Endothelial cell of umbilical vein (primary cell): ENCODE results near the gene MSH3. TPM values are rescaled to one million over a fixed set of nuclear protein-coding genes. Genes with fewer than 3 reads are reported as not detected.

Source experiments
- BruUV-seq: library from RNA; stranded (reverse); fragments of 400-500 nt; replicated peaks from 2 replicates; lab custom pipeline; 2021; lab: Mats Ljungman, UMichigan
- CTCF ChIA-PET: fragments of 300-600, 350-600 bp; sonication (Branson Sonifier 250); formaldehyde crosslinking; loops from one replicate; lab custom pipeline; 2021; ENCODE audit warnings: antibody characterized with exemption, inconsistent platforms; lab: Charles Lee
- POLR2A ChIA-PET: fragments of 300-600, 350-600 bp; sonication (Branson Sonifier 250); formaldehyde crosslinking; loops from one replicate; lab custom pipeline; 2021; ENCODE audit warnings: antibody characterized with exemption, inconsistent platforms; lab: Charles Lee
- DNase-seq: peaks from one replicate; pipeline ENCODE4 v3.0.0-alpha.2; 2011; ENCODE audit warnings: low read depth, low spot score
- FAIRE-seq: peaks from 2 replicates; lab custom pipeline; 2011; peaks lifted over from hg19 to GRCh38; lab: Jason Lieb, UNC
- H2AFZ ChIP-seq: 2 replicates; pipeline ENCODE4 v1.6.0; 2012; ENCODE audit warnings: low read depth, low read length, control low read depth, inconsistent platforms
- H3K27ac ChIP-seq: 2 replicates; pipeline ENCODE4 v1.5.1; 2011; ENCODE audit warnings: low read depth, mild to moderate bottlenecking, control low read depth, low read length, moderate library complexity; ENCODE audit not compliant: insufficient read depth
- H3K27me3 ChIP-seq, 2 experiments: 2 replicates each; pipeline versions ENCODE4 v1.6.0 to v1.6.1; 2011; ENCODE audit warnings: low read length in 2 of 2, mixed read lengths in 1 of 2; ENCODE audit not compliant: control insufficient read depth in 2 of 2, insufficient read depth in 2 of 2
- H3K36me3 ChIP-seq, 2 experiments: 2 replicates in 1 of 2; 3 replicates in 1 of 2; pipeline ENCODE4 v1.5.1; 2011; ENCODE audit warnings: low read length in 2 of 2, mild to moderate bottlenecking in 1 of 2, moderate library complexity in 1 of 2; ENCODE audit not compliant: control insufficient read depth in 2 of 2, insufficient read depth in 2 of 2; ENCODE audit errors: extremely low read depth in 1 of 2
- H3K4me1 ChIP-seq: 3 replicates; pipeline ENCODE4 v1.5.1; 2011; ENCODE audit warnings: mild to moderate bottlenecking, low read length; ENCODE audit not compliant: control insufficient read depth, insufficient read depth; ENCODE audit errors: extremely low read depth
- H3K4me2 ChIP-seq: 2 replicates; pipeline ENCODE4 v1.6.1; 2011; ENCODE audit warnings: low read length, control low read depth, mixed read lengths; ENCODE audit not compliant: insufficient read depth
- H3K4me3 ChIP-seq, 3 experiments: fragments of 200-600 bp in 1 of 3; sonication (generic), shearing (Covaris generic) in 1 of 3; replicated peaks in 1 of 3; 2 replicates each; pipeline ENCODE4 v1.5.1; 2011 to 2016; ENCODE audit warnings: control low read depth in 3 of 3, low read length in 3 of 3, mild to moderate bottlenecking in 2 of 3, inconsistent platforms in 1 of 3, low read depth in 1 of 3, moderate library complexity in 1 of 3; ENCODE audit not compliant: insufficient read depth in 1 of 3
- H3K79me2 ChIP-seq: 2 replicates; pipeline ENCODE4 v1.6.0; 2012; ENCODE audit warnings: low read length, inconsistent platforms; ENCODE audit not compliant: control insufficient read depth, insufficient read depth
- H3K9ac ChIP-seq: replicated peaks from 2 replicates; pipeline ENCODE3; 2011; ENCODE audit warnings: low read length, control low read depth; ENCODE audit not compliant: insufficient read depth; ENCODE audit errors: extremely low read depth
- H3K9me1 ChIP-seq: replicated peaks from 3 replicates; pipeline ENCODE4 v1.6.0; 2011; ENCODE audit warnings: mild to moderate bottlenecking, low read length; ENCODE audit not compliant: control insufficient read depth, insufficient read depth; ENCODE audit errors: extremely low read depth
- H3K9me3 ChIP-seq: replicated peaks from 2 replicates; pipeline ENCODE4 v1.5.1; 2012; ENCODE audit warnings: low read length, inconsistent platforms; ENCODE audit not compliant: control insufficient read depth, insufficient read depth
- H4K20me1 ChIP-seq: replicated peaks from 2 replicates; pipeline ENCODE3; 2011; ENCODE audit warnings: mild to moderate bottlenecking, low read length; ENCODE audit not compliant: control insufficient read depth, insufficient read depth; ENCODE audit errors: extremely low read depth
- EZH2 ChIP-seq: IDR thresholded peaks from 2 replicates; pipeline ENCODE4 v1.6.1; 2012; ENCODE audit warnings: borderline replicate concordance, low read depth, mild to moderate bottlenecking, moderate library complexity, low read length, inconsistent platforms; ENCODE audit not compliant: severe bottlenecking
- FOS ChIP-seq: IDR thresholded peaks from 2 replicates; pipeline ENCODE4 v1.6.1; 2011; ENCODE audit warnings: mild to moderate bottlenecking, low read length, moderate library complexity, borderline replicate concordance; ENCODE audit not compliant: insufficient read depth
- GATA2 ChIP-seq: IDR thresholded peaks from 2 replicates; pipeline ENCODE4 v1.7.0; 2011; ENCODE audit warnings: low read depth, mild to moderate bottlenecking, moderate library complexity, mixed read lengths, low read length; ENCODE audit not compliant: insufficient read length, insufficient read depth
- JUN ChIP-seq: IDR thresholded peaks from 2 replicates; pipeline ENCODE4 v1.6.1; 2011; ENCODE audit warnings: borderline replicate concordance, low read depth; ENCODE audit not compliant: insufficient read length, insufficient read depth
- MAX ChIP-seq: IDR thresholded peaks from 2 replicates; pipeline ENCODE4 v1.6.1; 2011; ENCODE audit not compliant: insufficient read depth, insufficient read length
- MYC ChIP-seq: IDR thresholded peaks from one replicate; pipeline ENCODE4 v1.6.1; 2011; ENCODE audit warnings: mild to moderate bottlenecking, low read depth, low read length
- POLR2A ChIP-seq: IDR thresholded peaks from 2 replicates; pipeline ENCODE4 v1.6.1; 2012; ENCODE audit warnings: low read depth, mild to moderate bottlenecking, control low read depth, low read length
- dilution Hi-C: fragments of 300-500 bp; cut with MboI; formaldehyde crosslinking; loops from one replicate; pipeline ENCODE4 v1.15.0; 2019; ENCODE audit warnings: low sequenced_read_pairs; ENCODE audit not compliant: extremely low pct_ligation_motif_present
- intact Hi-C: fragments of 100-400 bp; cut with micrococcal nuclease; formaldehyde crosslinking; loops from one replicate; pipeline ENCODE4 v1.10.0; 2022
- polyA plus RNA-seq, 4 experiments: library from polyadenylated mRNA; depleted of rRNA in 3 of 4; stranded (reverse) in 3 of 4; unstranded in 1 of 4; fragments of >200 nt; gene quantifications; 2 replicates each; pipeline versions ENCODE4 v1.2.1 to v1.2.3, GENCODE V29; 2011 to 2012; ENCODE audit warnings: missing spikeins in 1 of 4
- total RNA-seq: library from RNA; stranded (reverse); gene quantifications from 2 replicates; pipeline ENCODE4 v1.2.3, GENCODE V29; 2021
- TF ChIP-seq, protein P1 (sequence below), 2 donors: IDR thresholded peaks; 1 replicate in 1 of 2; 2 replicates in 1 of 2; pipeline ENCODE4 v1.5.1; 2011; ENCODE audit warnings: low read length in 2 of 2, mild to moderate bottlenecking in 2 of 2, moderate library complexity in 2 of 2, control low read depth in 1 of 2, inconsistent platforms in 1 of 2, low read depth in 1 of 2; ENCODE audit not compliant: insufficient read depth in 1 of 2; ENCODE audit errors: extremely low read depth in 1 of 2

MSH3 gene
- total and polyA plus RNA-seq, 2 donors (not counting 3 experiments of a cell fraction or from before 2014, with no cell fraction given), result 2.0 to 13.0 TPM

DNA sequence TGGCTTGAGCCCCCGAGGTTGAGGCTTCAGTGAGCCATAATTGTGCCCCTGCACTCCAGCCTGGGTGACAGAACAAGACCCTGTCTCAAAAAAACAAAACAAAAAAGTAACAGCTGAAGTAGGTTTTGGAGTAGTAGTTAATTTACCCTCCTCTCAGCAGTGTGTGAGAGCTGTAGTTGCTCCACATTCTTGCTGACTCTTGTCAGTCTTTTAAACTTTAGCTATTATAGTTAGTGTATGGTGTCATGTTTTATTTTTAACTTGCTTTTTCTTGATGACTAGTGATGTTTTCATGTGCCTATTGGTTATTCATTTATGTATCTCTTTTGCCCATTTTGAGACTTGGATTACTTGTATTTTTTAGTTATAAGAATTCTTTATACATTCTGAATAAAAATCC lies 53.2 kb downstream of the MSH3 start:
- no peaks in the 10 kb centered on the region for H3K4me1 ChIP-seq
- no peaks in the 10 kb centered on the region for H3K9me3 ChIP-seq
- TF ChIP-seq EZH2 (no peak), MYC (no peak), JUN (no peak), POLR2A (no peak), FOS (no peak), GATA2 (no peak), MAX (no peak)
- TF ChIP-seq, protein P1, sequence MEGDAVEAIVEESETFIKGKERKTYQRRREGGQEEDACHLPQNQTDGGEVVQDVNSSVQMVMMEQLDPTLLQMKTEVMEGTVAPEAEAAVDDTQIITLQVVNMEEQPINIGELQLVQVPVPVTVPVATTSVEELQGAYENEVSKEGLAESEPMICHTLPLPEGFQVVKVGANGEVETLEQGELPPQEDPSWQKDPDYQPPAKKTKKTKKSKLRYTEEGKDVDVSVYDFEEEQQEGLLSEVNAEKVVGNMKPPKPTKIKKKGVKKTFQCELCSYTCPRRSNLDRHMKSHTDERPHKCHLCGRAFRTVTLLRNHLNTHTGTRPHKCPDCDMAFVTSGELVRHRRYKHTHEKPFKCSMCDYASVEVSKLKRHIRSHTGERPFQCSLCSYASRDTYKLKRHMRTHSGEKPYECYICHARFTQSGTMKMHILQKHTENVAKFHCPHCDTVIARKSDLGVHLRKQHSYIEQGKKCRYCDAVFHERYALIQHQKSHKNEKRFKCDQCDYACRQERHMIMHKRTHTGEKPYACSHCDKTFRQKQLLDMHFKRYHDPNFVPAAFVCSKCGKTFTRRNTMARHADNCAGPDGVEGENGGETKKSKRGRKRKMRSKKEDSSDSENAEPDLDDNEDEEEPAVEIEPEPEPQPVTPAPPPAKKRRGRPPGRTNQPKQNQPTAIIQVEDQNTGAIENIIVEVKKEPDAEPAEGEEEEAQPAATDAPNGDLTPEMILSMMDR (IDR thresholded peaks at IDR 0.05; ENCODE audit: extremely low read depth in 1 of 2, insufficient read depth in 1 of 2, low read depth in 1 of 2, low read length in 2 of 2), result no peak
- H2AFZ ChIP-seq, result no peak overlapping the region
- intact Hi-C loops (no loop called here), dilution Hi-C loops (no loop called here)
- H3K36me3 ChIP-seq, result no peaks in the 10 kb centered on the region
- no peak overlapping the region for H3K9ac ChIP-seq
- DNase-seq, result no peak
- H4K20me1 ChIP-seq, result no peaks in the 10 kb centered on the region
- FAIRE-seq, result no peak
- H3K9me1 ChIP-seq, result no peaks in the 10 kb centered on the region
- H3K79me2 ChIP-seq, result no peaks in the 10 kb centered on the region
- H3K4me2 ChIP-seq, result no peak overlapping the region
- H3K27me3 ChIP-seq, result no peaks in the 10 kb centered on the region
- H3K4me3 ChIP-seq, result no peak overlapping the region
- BruUV-seq, result no TSS peak
- ChIA-PET POLR2A (no interaction called here), CTCF (interaction anchor here (0.6 to 1.2 kb wide), 2 partner anchors 27 to 401 kb away, joined by 3 read pairs; no protein-coding TSS in a partner anchor)
- H3K27ac ChIP-seq, result no peak overlapping the region
